HepG2 (cell line): ENCODE measurements around the gene C7orf57. TPM values are rescaled to one million over a fixed set of nuclear protein-coding genes. Genes with fewer than 3 reads are reported as not detected.

Source experiments
- ATF5 ChIP-seq: sonication (generic); formaldehyde crosslinking; IDR thresholded peaks from 2 replicates; pipeline ENCODE4 v1.4.0; 2020; ENCODE audit warnings: mild to moderate bottlenecking, low read depth, missing genetic modification reagents
- LRRFIP1 ChIP-seq: sonication (generic); formaldehyde crosslinking; conservative IDR thresholded peaks from 2 replicates; pipeline ENCODE4 v1.4.0; 2020; ENCODE audit warnings: missing genetic modification reagents
- MAZ ChIP-seq, 2 experiments: sonication (generic) in 1 of 2; formaldehyde crosslinking in 1 of 2; IDR thresholded peaks; 2 replicates each; pipeline versions ENCODE4 v1.5.0 to v1.6.1; 2012 to 2020; ENCODE audit warnings: low read depth in 2 of 2, mild to moderate bottlenecking in 2 of 2, borderline replicate concordance in 1 of 2, improper control_type of control experiment in 1 of 2, low read length in 1 of 2, missing genetic modification reagents in 1 of 2, moderate library complexity in 1 of 2
- ZNF616 ChIP-seq: sonication (generic); formaldehyde crosslinking; IDR thresholded peaks from 2 replicates; pipeline ENCODE4 v1.5.0; 2020; ENCODE audit warnings: low read depth, mild to moderate bottlenecking, missing genetic modification reagents
- ZNF646 ChIP-seq: sonication (generic); formaldehyde crosslinking; IDR thresholded peaks from 2 replicates; pipeline ENCODE4 v1.9.0; 2021; ENCODE audit warnings: mild to moderate bottlenecking, missing genetic modification reagents
- ZNF713 ChIP-seq: sonication (generic); formaldehyde crosslinking; IDR thresholded peaks from 2 replicates; pipeline ENCODE4 v1.4.0; 2020; ENCODE audit warnings: mild to moderate bottlenecking, missing genetic modification reagents
- ZSCAN20 ChIP-seq: sonication (generic); formaldehyde crosslinking; IDR thresholded peaks from 2 replicates; pipeline ENCODE4 v1.4.0; 2020; ENCODE audit warnings: missing genetic modification reagents, mild to moderate bottlenecking, borderline replicate concordance
- ZSCAN22 ChIP-seq: sonication (generic); formaldehyde crosslinking; IDR thresholded peaks from 2 replicates; pipeline ENCODE4 v1.4.0; 2020; ENCODE audit warnings: mild to moderate bottlenecking, missing genetic modification reagents
- polyA plus RNA-seq, 8 experiments: library from polyadenylated mRNA; depleted of rRNA in 3 of 8; stranded (reverse) in 7 of 8; unstranded in 1 of 8; fragments of >200 nt; fragmentation: Illumina TruSeq in 4 of 8; extraction: Trizol in 4 of 8; gene quantifications; 2 replicates each; pipeline versions ENCODE4 v1.2.1 to v1.2.3, GENCODE V29; 2011 to 2016; ENCODE audit warnings: low read depth in 4 of 8, missing spikeins in 1 of 8, mixed read lengths in 1 of 8; ENCODE audit not compliant: insufficient read depth in 1 of 8
- total RNA-seq, 5 experiments: library from RNA; depleted of rRNA; stranded (reverse); fragments of >200 nt; fragmentation: Illumina TruSeq; extraction: Trizol; gene quantifications; 2 replicates each; pipeline ENCODE4 v1.2.3, GENCODE V29; 2016; ENCODE audit warnings: low read depth in 1 of 5
- TF ChIP-seq, protein P1 (sequence below): sonication (generic); formaldehyde crosslinking; IDR thresholded peaks from 2 replicates; pipeline ENCODE4 v1.4.0; 2020; ENCODE audit warnings: missing genetic modification reagents
- TF ChIP-seq, protein P2 (sequence below): sonication (generic); formaldehyde crosslinking; IDR thresholded peaks from 2 replicates; pipeline ENCODE4 v1.5.0; 2020; ENCODE audit warnings: mild to moderate bottlenecking, missing genetic modification reagents, borderline replicate concordance

Gene C7orf57
- total and polyA plus RNA-seq, 2 of the 13 experiments (the other 11 are each of a cell fraction or from before 2014, with no cell fraction given), result not detected

DNA sequence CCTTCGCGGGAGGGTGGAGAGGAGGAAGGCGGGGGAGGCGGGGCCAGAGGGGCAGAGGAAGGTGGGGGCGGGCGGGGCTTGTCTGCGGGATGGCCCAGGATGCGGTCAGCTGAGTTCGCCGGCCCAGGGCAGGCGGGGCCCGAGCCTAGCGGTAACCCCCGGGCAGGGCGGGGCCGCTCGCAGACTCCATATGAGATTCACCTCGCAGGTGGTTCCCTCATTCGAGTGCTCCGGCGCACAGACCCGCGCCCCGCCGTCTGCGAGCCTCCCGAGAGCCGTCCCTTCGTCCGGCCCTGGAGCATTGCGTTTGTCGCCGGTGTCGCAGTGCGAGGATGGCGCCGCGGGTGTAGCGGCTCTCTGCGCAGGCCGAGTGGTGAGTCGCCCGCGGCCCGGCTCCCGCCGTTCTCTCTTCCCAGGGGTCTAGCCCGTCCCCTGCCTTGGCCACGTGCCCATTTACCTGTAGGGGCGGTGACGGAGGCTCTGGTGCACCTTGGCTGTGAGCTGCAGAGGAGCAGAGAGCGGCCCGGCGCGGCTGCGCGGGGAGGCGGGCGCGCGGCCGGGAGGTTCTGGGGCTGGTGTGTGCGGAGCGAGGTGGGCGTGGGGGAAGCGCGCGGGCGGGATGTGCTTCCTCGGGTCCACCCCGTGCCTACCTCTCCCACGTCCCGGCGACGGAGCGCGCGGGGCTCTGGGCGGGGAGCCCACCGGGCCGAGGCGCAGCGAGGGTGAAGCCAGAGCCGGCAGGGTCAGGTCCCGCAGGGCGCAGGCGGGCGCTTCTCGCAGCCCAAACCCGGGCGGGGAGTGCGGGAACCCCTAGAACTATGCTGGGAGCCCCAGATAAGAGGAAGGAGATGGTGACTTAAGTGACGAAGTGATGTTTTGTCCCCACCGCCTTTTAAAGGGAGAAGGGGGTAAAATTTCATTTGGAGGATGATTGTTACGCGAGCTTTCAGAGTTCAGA lies 54.0 kb downstream of the C7orf57 start, which contains the start of gene UPP1 (continued):
- no peak for TF ChIP-seq ZNF646 (CRISPR knock-in tag)
- TF ChIP-seq, protein P1, sequence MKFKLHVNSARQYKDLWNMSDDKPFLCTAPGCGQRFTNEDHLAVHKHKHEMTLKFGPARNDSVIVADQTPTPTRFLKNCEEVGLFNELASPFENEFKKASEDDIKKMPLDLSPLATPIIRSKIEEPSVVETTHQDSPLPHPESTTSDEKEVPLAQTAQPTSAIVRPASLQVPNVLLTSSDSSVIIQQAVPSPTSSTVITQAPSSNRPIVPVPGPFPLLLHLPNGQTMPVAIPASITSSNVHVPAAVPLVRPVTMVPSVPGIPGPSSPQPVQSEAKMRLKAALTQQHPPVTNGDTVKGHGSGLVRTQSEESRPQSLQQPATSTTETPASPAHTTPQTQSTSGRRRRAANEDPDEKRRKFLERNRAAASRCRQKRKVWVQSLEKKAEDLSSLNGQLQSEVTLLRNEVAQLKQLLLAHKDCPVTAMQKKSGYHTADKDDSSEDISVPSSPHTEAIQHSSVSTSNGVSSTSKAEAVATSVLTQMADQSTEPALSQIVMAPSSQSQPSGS (CRISPR knock-in tag), result no peak
- TF ChIP-seq LRRFIP1 (CRISPR knock-in tag), result no peak
- TF ChIP-seq ZSCAN20 (CRISPR knock-in tag), result 0 out of 2 replicates have a peak, but pooled peaks have one; percentile 39
- TF ChIP-seq ZNF616 (CRISPR knock-in tag), result no peak
- TF ChIP-seq ATF5, result no peak
- no peak; the same call in 1 of the 2 replicates for TF ChIP-seq MAZ (IDR thresholded peaks at IDR 0.05; ENCODE audit: borderline replicate concordance, low read depth, low read length)
- TF ChIP-seq MAZ (CRISPR knock-in tag; IDR thresholded peaks at IDR 0.05; ENCODE audit: low read depth), result no peak; the same call in 1 of the 2 replicates
- TF ChIP-seq ZNF713 (CRISPR knock-in tag), result no peak
- no peak for TF ChIP-seq ZSCAN22 (CRISPR knock-in tag)
- TF ChIP-seq, protein P2, sequence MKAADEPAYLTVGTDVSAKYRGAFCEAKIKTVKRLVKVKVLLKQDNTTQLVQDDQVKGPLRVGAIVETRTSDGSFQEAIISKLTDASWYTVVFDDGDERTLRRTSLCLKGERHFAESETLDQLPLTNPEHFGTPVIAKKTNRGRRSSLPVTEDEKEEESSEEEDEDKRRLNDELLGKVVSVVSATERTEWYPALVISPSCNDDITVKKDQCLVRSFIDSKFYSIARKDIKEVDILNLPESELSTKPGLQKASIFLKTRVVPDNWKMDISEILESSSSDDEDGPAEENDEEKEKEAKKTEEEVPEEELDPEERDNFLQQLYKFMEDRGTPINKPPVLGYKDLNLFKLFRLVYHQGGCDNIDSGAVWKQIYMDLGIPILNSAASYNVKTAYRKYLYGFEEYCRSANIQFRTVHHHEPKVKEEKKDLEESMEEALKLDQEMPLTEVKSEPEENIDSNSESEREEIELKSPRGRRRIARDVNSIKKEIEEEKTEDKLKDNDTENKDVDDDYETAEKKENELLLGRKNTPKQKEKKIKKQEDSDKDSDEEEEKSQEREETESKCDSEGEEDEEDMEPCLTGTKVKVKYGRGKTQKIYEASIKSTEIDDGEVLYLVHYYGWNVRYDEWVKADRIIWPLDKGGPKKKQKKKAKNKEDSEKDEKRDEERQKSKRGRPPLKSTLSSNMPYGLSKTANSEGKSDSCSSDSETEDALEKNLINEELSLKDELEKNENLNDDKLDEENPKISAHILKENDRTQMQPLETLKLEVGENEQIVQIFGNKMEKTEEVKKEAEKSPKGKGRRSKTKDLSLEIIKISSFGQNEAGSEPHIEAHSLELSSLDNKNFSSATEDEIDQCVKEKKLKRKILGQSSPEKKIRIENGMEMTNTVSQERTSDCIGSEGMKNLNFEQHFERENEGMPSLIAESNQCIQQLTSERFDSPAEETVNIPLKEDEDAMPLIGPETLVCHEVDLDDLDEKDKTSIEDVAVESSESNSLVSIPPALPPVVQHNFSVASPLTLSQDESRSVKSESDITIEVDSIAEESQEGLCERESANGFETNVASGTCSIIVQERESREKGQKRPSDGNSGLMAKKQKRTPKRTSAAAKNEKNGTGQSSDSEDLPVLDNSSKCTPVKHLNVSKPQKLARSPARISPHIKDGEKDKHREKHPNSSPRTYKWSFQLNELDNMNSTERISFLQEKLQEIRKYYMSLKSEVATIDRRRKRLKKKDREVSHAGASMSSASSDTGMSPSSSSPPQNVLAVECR, result peak; percentile 58; the same call in 1 of the 2 replicates
